Mononuclear cell (primary cell): ENCODE results near the gene ASF1B. TPM values are rescaled to one million over a fixed set of nuclear protein-coding genes. Genes with fewer than 3 reads are reported as not detected.
"Not testable (repeated sequence)": the region's sequence is repeated elsewhere in the genome, so short reads cannot be mapped to it uniquely, and the experiment has no call there.

Experiments used
- H3K27me3 ChIP-seq: 2 replicates; pipeline ENCODE4 v1.6.0; 2011; ENCODE audit warnings: low read length, control low read depth; ENCODE audit not compliant: insufficient read depth
- H3K4me1 ChIP-seq: 2 replicates; pipeline ENCODE4 v1.5.1; 2011; ENCODE audit warnings: mild to moderate bottlenecking, low read length, control low read depth; ENCODE audit not compliant: insufficient read depth
- H3K4me3 ChIP-seq: 2 replicates; pipeline ENCODE4 v1.5.1; 2011; ENCODE audit warnings: mild to moderate bottlenecking, low read length, moderate library complexity
- H3K9me3 ChIP-seq: 2 replicates; pipeline ENCODE4 v1.5.1; 2011; ENCODE audit warnings: low read depth, mild to moderate bottlenecking, control low read depth, low read length
- total RNA-seq: library from RNA; depleted of rRNA; stranded (reverse); fragments of >200 nt; gene quantifications from one replicate; pipeline ENCODE4 v1.2.3, GENCODE V29; 2012

Gene ASF1B
- total RNA-seq = 0.94 TPM

- Histone ChIP-seq H3K4me1 (peaks cover 45% of the 10 kb centered on the region), H3K4me3 (peak within 1 kb of the TSS; percentile 69), H3K27me3 (no peaks in the 10 kb centered on the region), H3K9me3 (no peaks in the 10 kb centered on the region)
Measured at GRCh38 chr19:14136509-14137281, at the start of gene ASF1B. Gene ASF1B (minus strand): TSS chr19:14136589. CDS start chr19:14136456, 133 bp downstream.

GRCh38 chr19:14185691-14186090 lies 49.3 kb upstream of the ASF1B start:
- not testable (repeated sequence) for H3K4me1 ChIP-seq, H3K27me3 ChIP-seq, H3K9me3 ChIP-seq, H3K4me3 ChIP-seq

- no peaks in the 10 kb centered on the region for H3K27me3 ChIP-seq
- no peak overlapping the region for H3K4me3 ChIP-seq
- H3K4me1 ChIP-seq = no peaks in the 10 kb centered on the region
- H3K9me3 ChIP-seq = no peaks in the 10 kb centered on the region
Measured at GRCh38 chr19:14185158-14185557, 48.8 kb upstream of the ASF1B start.

GRCh38 chr19:14183741-14184350 lies 47.5 kb upstream of the ASF1B start:
- Histone ChIP-seq H3K4me3 (no peak overlapping the region), H3K4me1 (no peaks in the 10 kb centered on the region), H3K9me3 (no peaks in the 10 kb centered on the region), H3K27me3 (no peaks in the 10 kb centered on the region)

- Histone ChIP-seq H3K4me1 (no peaks in the 10 kb centered on the region), H3K9me3 (no peaks in the 10 kb centered on the region), H3K27me3 (no peaks in the 10 kb centered on the region), H3K4me3 (no peak overlapping the region)
Measured at GRCh38 chr19:14182476-14182875, 46.1 kb upstream of the ASF1B start.

GRCh38 chr19:14181906-14182305 lies 45.5 kb upstream of the ASF1B start:
- no peak overlapping the region for H3K4me3 ChIP-seq
- no peaks in the 10 kb centered on the region for H3K4me1 ChIP-seq
- H3K9me3 ChIP-seq = no peaks in the 10 kb centered on the region
- no peaks in the 10 kb centered on the region for H3K27me3 ChIP-seq

- H3K9me3 ChIP-seq = not testable (repeated sequence)
Measured at GRCh38 chr19:14181199-14181598, 44.8 kb upstream of the ASF1B start.

GRCh38 chr19:14177496-14178074 lies 41.2 kb upstream of the ASF1B start:
- H3K4me3 ChIP-seq = no peak overlapping the region
- H3K4me1 ChIP-seq = no peaks in the 10 kb centered on the region
- no peaks in the 10 kb centered on the region for H3K27me3 ChIP-seq
- H3K9me3 ChIP-seq = no peaks in the 10 kb centered on the region

More at GRCh38 chr19:14181199-14181598, 44.8 kb upstream of the ASF1B start:
- H3K27me3 ChIP-seq, H3K4me1 ChIP-seq, H3K4me3 ChIP-seq: not testable (repeated sequence)

- no peaks in the 10 kb centered on the region for H3K4me1 ChIP-seq
- no peak overlapping the region for H3K4me3 ChIP-seq
- no peaks in the 10 kb centered on the region for H3K27me3 ChIP-seq
- no peaks in the 10 kb centered on the region for H3K9me3 ChIP-seq
Measured at GRCh38 chr19:14175351-14175792, 39.0 kb upstream of the ASF1B start.

- Histone ChIP-seq H3K4me1 (no peaks in the 10 kb centered on the region), H3K4me3 (no peak overlapping the region), H3K27me3 (no peaks in the 10 kb centered on the region), H3K9me3 (no peaks in the 10 kb centered on the region)
Measured at GRCh38 chr19:14174883-14175282, 38.5 kb upstream of the ASF1B start.

GRCh38 chr19:14168993-14169392 lies 32.6 kb upstream of the ASF1B start:
- H3K4me3 ChIP-seq = no peak overlapping the region
- peaks cover 28% of the 10 kb centered on the region for H3K4me1 ChIP-seq
- no peaks in the 10 kb centered on the region for H3K27me3 ChIP-seq
- H3K9me3 ChIP-seq = no peaks in the 10 kb centered on the region

GRCh38 chr19:14168259-14168972 lies 32.0 kb upstream of the ASF1B start:
- no peak overlapping the region for H3K4me3 ChIP-seq
- no peaks in the 10 kb centered on the region for H3K9me3 ChIP-seq
- peaks cover 28% of the 10 kb centered on the region for H3K4me1 ChIP-seq
- no peaks in the 10 kb centered on the region for H3K27me3 ChIP-seq

- Histone ChIP-seq H3K9me3 (no peaks in the 10 kb centered on the region), H3K27me3 (no peaks in the 10 kb centered on the region), H3K4me1 (peaks cover 28% of the 10 kb centered on the region), H3K4me3 (no peak overlapping the region)
Measured at GRCh38 chr19:14167576-14168138, 31.3 kb upstream of the ASF1B start.

GRCh38 chr19:14166999-14167575 lies 30.7 kb upstream of the ASF1B start:
- no peak overlapping the region for H3K4me3 ChIP-seq
- peaks cover 28% of the 10 kb centered on the region for H3K4me1 ChIP-seq
- H3K9me3 ChIP-seq = no peaks in the 10 kb centered on the region
- H3K27me3 ChIP-seq = no peaks in the 10 kb centered on the region
